K562 (cell line): Measurements from ENCODE around the gene LRP10. TPM values are rescaled to one million over a fixed set of nuclear protein-coding genes. Genes with fewer than 3 reads are reported as not detected.
A peak's percentile ranks its signal among the peaks of the same experiment; 100 is the strongest.

Experiments
- ARID4B ChIP-seq: sonication (generic); formaldehyde crosslinking; IDR thresholded peaks from 2 replicates; pipeline ENCODE4 v1.8.0; 2022; ENCODE audit warnings: mild to moderate bottlenecking, missing genetic modification reagents
- CHD4 ChIP-seq: fragments of 200-600 bp; sonication (generic); IDR thresholded peaks from 3 replicates; pipeline ENCODE4 v1.6.1; 2012; ENCODE audit warnings: low read depth, mild to moderate bottlenecking, mixed read lengths, low read length, inconsistent platforms; ENCODE audit not compliant: insufficient read depth, insufficient replicate concordance, poor library complexity, severe bottlenecking
- DDX20 ChIP-seq: fragments of 450-650 bp; IDR thresholded peaks from 2 replicates; pipeline ENCODE4 v1.6.1; 2016; ENCODE audit warnings: missing genetic modification characterization, low read depth, mild to moderate bottlenecking, missing compliant biosample characterization, moderate library complexity
- DMBX1 ChIP-seq: fragments of 250-450 bp; sonication (Bioruptor Pico); IDR thresholded peaks from 2 replicates; pipeline ENCODE4 v1.8.0; 2022; ENCODE audit warnings: inconsistent platforms, mild to moderate bottlenecking, moderate library complexity, borderline replicate concordance
- DPF2 ChIP-seq: fragments of 450-650 bp; IDR thresholded peaks from 2 replicates; pipeline ENCODE4 v1.6.1; 2016
- EGR1 ChIP-seq: fragments of 450-650 bp; conservative IDR thresholded peaks from 2 replicates; pipeline ENCODE4 v1.6.1; 2017; ENCODE audit warnings: mild to moderate bottlenecking
- ESRRB ChIP-seq: fragments of 250-450 bp; sonication (Bioruptor Pico); IDR thresholded peaks from 2 replicates; pipeline ENCODE4 v1.5.0; 2020; ENCODE audit warnings: mild to moderate bottlenecking, moderate library complexity, borderline replicate concordance
- ETV1 ChIP-seq: fragments of 450-650 bp; conservative IDR thresholded peaks from 2 replicates; pipeline ENCODE4 v1.6.1; 2016; ENCODE audit warnings: missing genetic modification characterization, control low read depth, low read depth, missing compliant biosample characterization
- GATA2 ChIP-seq: sonication (generic); formaldehyde crosslinking; IDR thresholded peaks from 2 replicates; pipeline ENCODE4 v1.4.0; 2020; ENCODE audit warnings: mild to moderate bottlenecking, missing genetic modification reagents
- HDGF ChIP-seq: fragments of 450-650 bp; IDR thresholded peaks from 2 replicates; pipeline ENCODE4 v1.6.1; 2016
- LCOR ChIP-seq: sonication (generic); formaldehyde crosslinking; IDR thresholded peaks from 2 replicates; pipeline ENCODE4 v1.8.0; 2022; ENCODE audit warnings: mild to moderate bottlenecking, missing genetic modification reagents
- MEIS2 ChIP-seq: fragments of 450-650 bp; IDR thresholded peaks from 2 replicates; pipeline ENCODE4 v1.6.1; 2014; ENCODE audit warnings: mild to moderate bottlenecking; ENCODE audit not compliant: partially characterized antibody
- MLX ChIP-seq, 2 experiments: fragments of 450-650 bp in 1 of 2; sonication (generic) in 1 of 2; formaldehyde crosslinking; conservative IDR thresholded peaks; 2 replicates each; pipeline versions ENCODE4 v1.4.0 to v1.8.1; 2020 to 2022; ENCODE audit warnings: mild to moderate bottlenecking in 1 of 2, missing genetic modification reagents in 1 of 2
- NFIC ChIP-seq: fragments of 450-650 bp; IDR thresholded peaks from 2 replicates; pipeline ENCODE4 v1.6.1; 2017; ENCODE audit warnings: mild to moderate bottlenecking, inconsistent platforms
- PHTF2 ChIP-seq: fragments of 250-450 bp; sonication (Bioruptor Pico); IDR thresholded peaks from 2 replicates; pipeline ENCODE4 v1.5.0; 2021; ENCODE audit warnings: mild to moderate bottlenecking
- POLR2A ChIP-seq: fragments of 450-650 bp; conservative IDR thresholded peaks from 2 replicates; pipeline ENCODE4 v1.6.1; 2016
- RNF2 ChIP-seq: sonication (generic); IDR thresholded peaks from 2 replicates; pipeline ENCODE4 v1.6.1; 2016
- SIN3B ChIP-seq: fragments of 450-650 bp; IDR thresholded peaks from 2 replicates; pipeline ENCODE4 v1.6.1; 2017; ENCODE audit warnings: low read depth, mild to moderate bottlenecking, moderate library complexity
- SMARCB1 ChIP-seq: IDR thresholded peaks from 2 replicates; pipeline ENCODE4 v1.6.1; 2011; ENCODE audit warnings: improper control_type of control experiment, low read depth; ENCODE audit not compliant: insufficient read length
- SMARCC2 ChIP-seq: fragments of 450-650 bp; IDR thresholded peaks from 2 replicates; pipeline ENCODE4 v1.6.1; 2017; ENCODE audit warnings: antibody characterized with exemption, moderate library complexity, mild to moderate bottlenecking, low read depth
- TAF1 ChIP-seq: IDR thresholded peaks from 2 replicates; pipeline ENCODE4 v1.6.1; 2011; ENCODE audit warnings: mild to moderate bottlenecking, low read length, moderate library complexity; ENCODE audit not compliant: insufficient read depth, control insufficient read depth, severe bottlenecking; ENCODE audit errors: extremely low read depth
- TBP ChIP-seq: optimal IDR thresholded peaks from 2 replicates; pipeline ENCODE3; 2011; ENCODE audit warnings: low read depth, low read length, improper control_type of control experiment
- ZBTB8A ChIP-seq: fragments of 450-650 bp; IDR thresholded peaks from 2 replicates; pipeline ENCODE4 v1.6.1; 2018; ENCODE audit warnings: mild to moderate bottlenecking, moderate library complexity; ENCODE audit not compliant: partially characterized antibody
- ZFP30 ChIP-seq: fragments of 250-450 bp; sonication (Bioruptor Pico); IDR thresholded peaks from 2 replicates; pipeline ENCODE4 v1.8.0; 2022; ENCODE audit warnings: moderate library complexity, mild to moderate bottlenecking, inconsistent platforms, borderline replicate concordance
- ZNF174 ChIP-seq: fragments of 250-450 bp; sonication (Bioruptor Pico); IDR thresholded peaks from 2 replicates; pipeline ENCODE4 v1.4.0; 2020; ENCODE audit warnings: mild to moderate bottlenecking
- ZNF57 ChIP-seq: fragments of 450-650 bp; formaldehyde crosslinking; IDR thresholded peaks from 2 replicates; pipeline ENCODE4 v1.4.0; 2020; ENCODE audit warnings: mild to moderate bottlenecking, moderate library complexity
- ZNF75A ChIP-seq: fragments of 450-650 bp; formaldehyde crosslinking; IDR thresholded peaks from 2 replicates; pipeline ENCODE4 v1.4.0; 2020; ENCODE audit warnings: mild to moderate bottlenecking
- polyA plus RNA-seq, 8 experiments: library from polyadenylated mRNA; depleted of rRNA in 4 of 8; stranded (reverse) in 5 of 8; unstranded in 3 of 8; fragments of >200 nt; fragmentation: Nextera tagmentation in 2 of 8; fragmentation: Illumina TruSeq in 1 of 8; extraction: Ambion mirVana in 2 of 8; extraction: Trizol in 1 of 8; gene quantifications; 2 replicates each; pipeline versions ENCODE4 v1.2.1 to v1.2.3, GENCODE V29; 2011 to 2014; ENCODE audit warnings: inconsistent platforms in 1 of 8, missing spikeins in 1 of 8
- total RNA-seq, 7 experiments: library from RNA; depleted of rRNA in 6 of 7; stranded (reverse); fragments of >200 nt in 6 of 7; fragmentation: Illumina TruSeq in 2 of 7; extraction: Trizol in 2 of 7; gene quantifications; 2 replicates each; pipeline versions ENCODE4 v1.2.1 to v1.2.3, GENCODE V29; 2011 to 2021; ENCODE audit warnings: low replicate concordance in 1 of 7

Gene LRP10
- total and polyA plus RNA-seq, 9 of the 15 experiments (the other 6 are each of a cell fraction or from before 2014, with no cell fraction given), result 1.3 to 45.5 (median 10.9) TPM

GRCh38 chr14:22829661-22830442 lies 41.7 kb upstream of the LRP10 start, which contains the start of gene MRPL52 (continued):
- peak; percentile 28 for TF ChIP-seq ARID4B (CRISPR knock-in tag)
- TF ChIP-seq RNF2, result no peak
- peak; percentile 87 for TF ChIP-seq SIN3B
- peak; percentile 93 for TF ChIP-seq POLR2A
- TF ChIP-seq LCOR (CRISPR knock-in tag), result no peak
- TF ChIP-seq DMBX1 (CRISPR knock-in tag), result 0 out of 2 replicates have a peak, but pooled peaks have one; percentile 47
- no peak for TF ChIP-seq PHTF2 (CRISPR knock-in tag)
- peak; percentile 89 for TF ChIP-seq ETV1 (tag)
- no peak for TF ChIP-seq ESRRB (CRISPR knock-in tag)
- TF ChIP-seq DPF2, result no peak; the same call in 1 of the 2 replicates
- no peak for TF ChIP-seq ZNF57 (CRISPR knock-in tag)
- TF ChIP-seq EGR1, result no peak
- TF ChIP-seq MEIS2, result no peak
- TF ChIP-seq TBP, result peak; percentile 83
- TF ChIP-seq ZNF174, result no peak
- TF ChIP-seq GATA2 (CRISPR knock-in tag), result no peak
- TF ChIP-seq ZBTB8A, result no peak
- TF ChIP-seq NFIC, result peak; percentile 53
- TF ChIP-seq ZNF75A, result no peak
- TF ChIP-seq SMARCB1, result no peak
- TF ChIP-seq ZFP30 (CRISPR knock-in tag), result no peak
- peak; percentile 92 for TF ChIP-seq TAF1
- no peak for TF ChIP-seq CHD4
- TF ChIP-seq SMARCC2, result peak; percentile 37
- no peak for TF ChIP-seq MLX (CRISPR knock-in tag; conservative IDR thresholded peaks at IDR 0.05)
- peak; percentile 44; the same call in 1 of the 2 replicates for TF ChIP-seq DDX20 (tag)
- TF ChIP-seq HDGF, result no peak
